Activated T-helper 1 cell treated with Interleukin-2 at 50 U/mL for 16 hours (primary cell): ENCODE data around the gene NDN.

Source experiments
- DNase-seq: peaks from one replicate; pipeline ENCODE4 v3.0.0-alpha.2; 2020; ENCODE audit warnings: low read depth

NDN gene

DNA sequence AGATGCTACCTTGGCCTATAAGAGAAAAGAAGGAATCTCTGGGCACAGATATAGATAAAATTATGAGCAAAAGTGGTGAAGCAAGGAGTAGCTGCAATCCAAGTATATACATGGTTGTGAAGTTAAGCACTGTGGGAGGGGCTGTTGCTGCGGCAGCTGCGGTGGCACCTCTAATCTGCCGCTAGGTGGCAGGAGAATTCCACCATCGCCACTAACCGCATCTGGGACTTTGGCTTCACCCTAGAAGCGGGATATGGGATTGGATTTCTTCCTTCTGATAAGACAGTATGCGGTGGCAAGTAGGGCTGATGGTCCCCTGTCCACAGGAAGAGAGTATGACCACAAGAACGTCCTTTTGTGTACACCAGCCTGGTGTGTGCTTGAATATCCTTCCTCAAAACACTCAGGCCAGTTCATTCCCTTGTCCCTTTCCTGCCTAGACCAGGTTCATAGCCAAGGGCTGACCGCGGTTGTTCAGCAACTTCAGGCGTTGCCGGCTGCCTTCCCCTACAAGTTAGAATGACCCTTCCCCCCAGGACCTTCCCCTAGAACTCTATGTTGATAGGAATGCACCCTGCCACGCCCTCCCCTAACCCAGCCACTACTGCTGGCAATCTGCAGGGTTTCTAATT lies 44.6 kb downstream of the NDN start:
- DNase-seq: no peak
